SK-N-MC (cell line): ENCODE measurements around the gene LAPTM5.

Source experiments
- DNase-seq: peaks from one replicate; pipeline ENCODE4 v3.0.0-alpha.2; 2011; ENCODE audit warnings: low read depth, low spot score
- H3K27ac ChIP-seq: fragments of 200-600 bp; sonication (generic); 2 replicates; pipeline ENCODE4 v1.5.1; 2016; ENCODE audit warnings: mixed run types
- H3K36me3 ChIP-seq: fragments of 200-600 bp; sonication (generic); 2 replicates; pipeline ENCODE4 v1.6.1; 2017; ENCODE audit warnings: antibody characterized with exemption, low read length, mixed read lengths; ENCODE audit not compliant: insufficient read depth
- H3K4me3 ChIP-seq: fragments of 200-600 bp; sonication (generic); 2 replicates; pipeline ENCODE4 v1.5.1; 2016
- H3K9ac ChIP-seq: fragments of 200-600 bp; sonication (generic); 2 replicates; pipeline ENCODE4 v1.8.0; 2017; ENCODE audit warnings: mixed run types, mixed read lengths; ENCODE audit not compliant: insufficient read length
- H3K9me3 ChIP-seq: fragments of 200-600 bp; sonication (generic); 2 replicates; pipeline ENCODE4 v1.6.1; 2017; ENCODE audit warnings: low read depth, mild to moderate bottlenecking, antibody characterized with exemption, low read length, moderate library complexity, mixed read lengths
- EZH2 ChIP-seq: fragments of 200-600 bp; sonication (generic); IDR thresholded peaks from one replicate; pipeline ENCODE4 v1.6.1; 2017; ENCODE audit warnings: antibody characterized with exemption
- FOXP2 ChIP-seq: optimal IDR thresholded peaks from 2 replicates; pipeline ENCODE3; 2011; ENCODE audit warnings: mild to moderate bottlenecking, moderate library complexity; ENCODE audit not compliant: insufficient read depth; ENCODE audit errors: extremely low read length, control extremely low read depth
- POLR2AphosphoS5 ChIP-seq: IDR thresholded peaks from 2 replicates; pipeline ENCODE4 v1.6.1; 2012; ENCODE audit warnings: mild to moderate bottlenecking, low read depth, low read length, borderline replicate concordance

The LAPTM5 gene

DNA sequence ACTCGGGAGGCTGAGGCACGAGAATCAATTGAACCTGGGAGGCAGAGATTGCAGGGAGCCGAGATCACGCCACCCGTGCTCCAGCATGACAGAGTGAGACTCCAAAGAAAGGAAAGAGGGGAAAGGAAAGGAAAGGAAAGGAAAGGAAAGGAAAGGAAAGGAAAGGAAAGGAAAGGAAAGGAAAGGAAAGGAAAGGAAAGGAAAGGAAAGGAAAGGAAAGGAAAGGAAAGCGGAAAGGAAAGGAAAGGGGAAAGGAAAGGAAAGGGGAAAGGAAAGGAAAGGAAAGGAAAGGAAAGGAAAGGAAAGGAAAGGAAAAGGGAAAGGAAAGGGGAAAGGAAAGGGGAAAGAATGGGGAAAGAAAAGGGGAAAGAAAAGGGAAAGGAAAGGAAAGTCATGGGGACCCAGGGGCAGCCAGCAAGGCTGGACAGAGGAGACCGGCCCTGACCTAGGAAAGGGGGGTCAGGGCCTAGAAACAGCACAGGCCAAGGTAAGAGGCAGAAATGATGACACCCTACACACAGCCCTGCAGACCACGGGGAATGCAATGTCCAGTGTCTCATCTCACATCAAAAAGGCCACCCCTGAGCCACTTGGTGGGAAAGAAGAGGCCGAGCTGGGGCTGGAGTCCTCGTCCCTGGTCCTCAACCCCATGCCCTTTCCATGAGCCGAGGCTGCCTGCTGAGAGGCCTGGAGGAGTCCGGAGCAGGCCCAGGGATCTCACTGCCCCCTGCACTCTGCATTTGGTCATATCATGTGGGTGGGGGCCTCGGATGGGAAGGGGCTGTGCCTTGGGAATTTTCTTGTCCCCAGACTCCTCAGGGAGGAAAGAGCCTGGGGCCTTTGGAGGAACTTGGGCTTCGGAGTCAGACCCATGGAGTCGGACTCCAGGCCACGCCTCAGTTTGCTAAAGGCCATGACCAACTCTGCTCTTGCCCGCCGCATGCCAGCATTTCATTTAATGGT, 18.8 kb upstream of the LAPTM5 start:
- DNase-seq = no peak
- TF ChIP-seq EZH2 (no peak), FOXP2 (no peak), POLR2AphosphoS5 (no peak)
- Histone ChIP-seq H3K9me3 (no peaks in the 10 kb centered on the region), H3K27ac (no peak overlapping the region), H3K4me3 (no peak overlapping the region), H3K9ac (no peak overlapping the region), H3K36me3 (no peaks in the 10 kb centered on the region)

DNA sequence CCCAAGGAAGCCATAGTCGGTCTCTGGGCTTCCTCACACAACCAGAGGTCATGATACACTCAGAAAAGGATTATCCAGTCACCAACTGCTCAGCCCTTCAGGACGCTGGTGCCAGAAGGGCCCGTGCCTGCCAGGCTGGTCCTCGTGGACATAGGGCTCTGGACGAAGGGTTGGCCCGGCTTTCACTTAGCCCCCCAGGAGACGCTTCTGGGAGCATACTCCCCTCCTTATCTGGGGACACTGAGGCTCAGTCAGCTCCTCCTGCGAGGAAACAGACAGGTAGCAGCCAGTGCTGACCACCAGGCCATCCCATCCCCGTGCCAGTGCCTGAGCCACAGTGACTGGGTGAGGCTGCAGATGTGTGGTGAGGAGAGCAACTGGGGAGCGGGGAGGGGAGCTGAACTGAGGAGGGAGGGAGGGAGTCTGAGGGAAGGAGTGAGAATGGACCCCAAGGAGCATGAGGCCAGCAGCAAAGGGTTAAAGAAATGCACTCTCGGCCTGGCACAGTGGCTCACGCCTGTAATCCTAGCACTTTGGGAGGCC, 17.9 kb upstream of the LAPTM5 start:
- Histone ChIP-seq H3K9me3 (no peaks in the 10 kb centered on the region), H3K27ac (no peak overlapping the region), H3K36me3 (no peaks in the 10 kb centered on the region), H3K9ac (no peak overlapping the region), H3K4me3 (no peak overlapping the region)
- DNase-seq = no peak
- TF ChIP-seq EZH2 (no peak), POLR2AphosphoS5 (no peak)

DNA sequence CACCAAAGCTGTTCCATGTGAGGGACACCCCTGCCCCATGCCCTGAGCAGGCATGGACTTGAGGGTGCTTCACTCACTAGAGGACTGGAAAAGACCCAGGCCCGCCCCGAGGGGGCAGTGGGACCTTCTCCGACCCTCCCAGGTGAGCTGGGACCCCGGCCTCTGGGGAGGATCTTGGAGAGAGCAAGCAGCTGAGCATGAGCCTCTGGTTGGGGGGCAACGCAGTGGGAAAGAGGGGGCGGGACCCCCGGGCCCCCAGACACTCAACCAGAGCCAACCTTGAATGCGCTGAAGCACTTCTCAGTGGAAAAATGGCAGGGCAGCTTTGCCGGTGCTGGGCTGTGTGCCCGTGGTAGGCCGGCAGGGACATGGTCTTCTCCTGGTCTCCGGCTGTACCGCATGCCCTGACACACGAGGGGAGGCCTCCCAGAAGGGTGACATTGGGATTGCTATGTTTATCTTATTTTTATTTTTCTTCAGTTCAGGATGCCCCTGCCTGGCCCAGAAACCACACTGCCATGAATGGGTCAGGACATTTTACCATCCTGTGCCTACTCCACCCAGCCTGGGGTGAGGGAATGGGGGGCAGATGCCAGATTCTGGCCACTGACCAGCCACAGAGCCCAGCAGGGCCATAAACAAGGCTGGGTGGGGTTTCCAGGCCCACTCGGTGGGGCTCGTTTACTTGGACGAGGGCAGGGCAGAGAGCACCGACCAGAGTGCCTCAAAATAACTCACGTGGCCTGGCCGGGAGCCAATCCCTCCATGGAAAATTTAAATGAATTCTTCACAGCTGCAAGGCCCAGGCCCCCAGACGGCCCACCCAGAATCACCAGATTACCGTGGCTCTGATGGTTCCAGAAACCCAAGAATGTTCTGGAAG, 17.2 kb upstream of the LAPTM5 start:
- H3K9me3 ChIP-seq = no peaks in the 10 kb centered on the region
- no peak for TF ChIP-seq FOXP2
- TF ChIP-seq POLR2AphosphoS5 = no peak
- TF ChIP-seq EZH2 = no peak
- DNase-seq = no peak
- no peak overlapping the region for H3K4me3 ChIP-seq
- H3K36me3 ChIP-seq = no peaks in the 10 kb centered on the region
- no peak overlapping the region for H3K27ac ChIP-seq
- H3K9ac ChIP-seq = no peak overlapping the region

DNA sequence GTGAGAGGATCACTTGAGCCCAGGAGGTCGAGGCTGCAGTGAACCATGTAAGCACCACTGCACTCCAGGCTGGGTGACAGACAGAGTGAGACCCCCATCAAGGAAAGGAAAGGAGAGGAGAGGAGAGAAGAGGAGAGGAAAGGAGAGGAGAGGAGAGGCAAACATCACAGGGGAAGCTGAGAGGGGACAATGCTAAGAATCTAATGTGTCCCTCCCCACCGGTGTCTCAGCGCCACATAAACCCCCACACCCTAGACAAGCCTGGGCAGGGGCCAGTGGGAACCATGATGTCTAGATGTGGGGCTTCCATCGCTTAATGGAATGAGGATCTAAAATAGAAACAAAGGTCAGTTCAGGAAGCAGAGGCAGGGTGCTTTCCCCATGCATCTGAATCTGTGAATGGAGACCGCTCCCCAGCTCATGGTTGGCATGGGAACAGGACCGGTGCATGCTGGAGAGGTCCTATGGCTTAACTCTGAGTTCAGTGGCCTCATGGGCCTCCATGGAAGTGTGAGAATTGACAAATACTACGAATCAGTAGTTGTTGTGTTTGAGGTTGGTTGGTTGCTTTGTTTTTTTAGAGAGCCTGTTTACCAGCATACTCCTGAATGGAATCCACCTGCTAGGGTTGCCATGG, 16.3 kb upstream of the LAPTM5 start:
- Histone ChIP-seq H3K36me3 (no peaks in the 10 kb centered on the region), H3K9ac (no peak overlapping the region), H3K9me3 (no peaks in the 10 kb centered on the region), H3K27ac (no peak overlapping the region), H3K4me3 (no peak overlapping the region)
- TF ChIP-seq EZH2 = no peak
- TF ChIP-seq POLR2AphosphoS5 = no peak
- TF ChIP-seq FOXP2 = no peak
- DNase-seq = no peak

DNA sequence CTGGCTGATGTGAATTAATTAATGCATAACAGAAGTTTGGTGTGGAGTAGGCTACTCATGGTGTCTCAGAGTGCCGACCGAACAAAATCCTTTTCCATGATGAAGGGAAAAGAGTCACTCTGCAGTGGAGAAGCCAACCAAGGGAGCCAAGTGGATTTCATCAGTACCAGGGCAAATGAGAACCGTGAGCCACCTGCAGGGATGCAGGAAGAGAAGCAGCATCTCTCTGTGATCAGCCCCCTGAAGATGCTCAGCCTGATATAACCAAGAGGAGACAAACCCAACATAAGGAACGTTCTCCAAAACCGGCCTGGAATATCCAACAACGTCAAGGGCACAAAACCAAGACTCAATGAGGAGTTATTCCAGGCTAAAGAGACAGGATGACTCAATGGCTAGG, 13.4 kb upstream of the LAPTM5 start:
- H3K4me3 ChIP-seq = no peak overlapping the region
- H3K36me3 ChIP-seq = no peaks in the 10 kb centered on the region
- H3K9me3 ChIP-seq = no peaks in the 10 kb centered on the region
- no peak overlapping the region for H3K9ac ChIP-seq
- TF ChIP-seq FOXP2 (no peak), POLR2AphosphoS5 (no peak), EZH2 (no peak)
- no peak overlapping the region for H3K27ac ChIP-seq
- no peak for DNase-seq

DNA sequence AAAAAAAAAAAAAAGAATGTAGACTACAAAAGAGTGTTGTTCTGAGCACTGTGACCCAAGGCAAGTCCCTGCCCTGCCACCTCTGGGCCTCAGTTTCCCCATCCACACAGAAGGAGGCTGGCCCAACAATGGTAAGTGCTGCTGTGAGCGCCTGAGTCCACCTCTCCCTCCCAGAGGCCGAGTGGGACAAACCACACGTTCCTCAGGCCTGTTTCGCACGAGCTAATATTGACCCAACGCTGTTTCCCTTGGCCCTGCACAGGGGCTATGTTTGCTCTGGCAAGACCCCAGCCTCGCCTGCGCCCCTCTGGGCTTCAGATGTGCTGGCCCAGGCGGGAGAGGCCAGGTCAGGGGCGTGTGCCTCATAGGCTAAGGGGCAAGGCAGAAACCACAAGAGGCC, 12.6 kb upstream of the LAPTM5 start:
- Histone ChIP-seq H3K36me3 (no peaks in the 10 kb centered on the region), H3K4me3 (no peak overlapping the region), H3K27ac (no peak overlapping the region), H3K9ac (no peak overlapping the region), H3K9me3 (no peaks in the 10 kb centered on the region)
- no peak for TF ChIP-seq POLR2AphosphoS5
- TF ChIP-seq FOXP2 = no peak
- TF ChIP-seq EZH2 = no peak
- DNase-seq = no peak

DNA sequence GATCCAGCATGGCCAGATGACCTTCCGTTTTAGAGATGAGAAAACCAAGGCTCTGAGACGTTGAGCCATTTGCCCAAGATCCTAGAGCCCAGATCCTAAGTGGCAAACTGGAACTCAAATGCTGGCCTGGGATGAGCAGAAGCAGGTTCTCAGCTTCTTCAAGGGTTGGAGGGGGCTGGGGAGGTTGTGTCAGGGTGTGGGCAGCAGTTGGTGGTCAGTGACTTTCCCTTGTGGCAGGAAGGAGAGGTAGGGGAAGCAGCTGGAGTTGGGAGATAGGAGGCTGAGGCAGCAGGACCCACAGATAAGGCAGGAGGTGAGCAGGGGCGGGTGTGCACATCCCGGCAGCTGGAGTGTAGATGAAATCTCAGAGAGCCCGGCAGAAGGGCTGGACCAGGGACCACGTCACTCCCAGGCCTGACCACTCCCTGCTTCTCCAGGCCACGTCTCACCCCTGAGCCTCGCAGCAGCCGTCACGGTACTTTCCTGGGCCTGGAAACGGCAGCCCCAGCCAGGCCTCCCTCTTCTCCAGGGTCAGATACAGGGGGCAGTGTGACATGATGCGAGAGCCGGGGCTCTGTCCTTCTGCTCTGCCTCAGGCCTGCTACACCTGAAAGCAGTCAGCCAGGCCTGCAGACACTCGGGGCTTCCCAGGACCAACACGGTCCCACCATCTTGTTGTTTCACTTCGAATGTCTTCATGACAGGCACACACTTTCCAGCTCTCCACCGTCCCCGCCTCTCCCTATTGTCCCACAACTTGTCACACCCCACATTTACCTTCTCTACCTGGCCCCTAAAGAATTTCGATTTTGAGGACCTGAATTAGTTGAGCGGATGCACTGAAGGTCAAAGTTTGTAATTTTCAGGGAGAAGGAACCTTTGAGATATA, 11.5 kb upstream of the LAPTM5 start:
- Histone ChIP-seq H3K27ac (no peak overlapping the region), H3K9me3 (no peaks in the 10 kb centered on the region), H3K9ac (no peak overlapping the region), H3K36me3 (no peaks in the 10 kb centered on the region), H3K4me3 (no peak overlapping the region)
- DNase-seq = no peak
- TF ChIP-seq FOXP2 (no peak), EZH2 (no peak), POLR2AphosphoS5 (no peak)
